HG03571 (cell line): ENCODE measurements around the gene OR11A1.

Source experiments
- ATAC-seq: cut with Tn5 transposase; IDR thresholded peaks from one replicate; pipeline ENCODE4 v1.9.1; 2021; ENCODE audit not compliant: unreplicated experiment

Gene OR11A1

GRCh38 chr6:29399525-29399924 is 57.3 kb downstream of the OR11A1 start:
- ATAC-seq = no peak

DNA sequence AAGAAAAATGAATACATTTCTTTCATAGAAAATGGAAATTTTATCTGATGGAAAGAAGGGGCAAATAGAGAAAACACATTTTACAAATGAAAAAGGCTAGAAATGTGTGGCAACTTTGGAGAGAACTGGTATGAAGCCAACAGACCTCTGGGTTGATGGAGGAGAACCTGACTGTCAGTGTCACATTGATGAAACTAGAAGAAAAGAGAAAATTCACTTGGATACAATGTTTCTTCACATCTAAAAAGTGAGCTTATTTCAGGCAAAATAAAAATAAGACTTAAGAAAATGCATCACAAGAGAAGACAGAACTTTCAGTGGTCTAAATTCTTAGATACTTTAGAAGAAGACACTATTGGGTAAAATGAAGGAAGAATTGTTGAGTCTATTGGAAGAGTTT is 61.5 kb downstream of the OR11A1 start, which contains the start of gene OR12D2:
Gene OR12D2, plus strand, starts transcription at position 301 of the 400 bp plus-strand sequence. CDS start 1,069 bp downstream, outside the sequence.
- ATAC-seq = no peak

GRCh38 chr6:29388533-29388932 is 68.3 kb downstream of the OR11A1 start:
- ATAC-seq = no peak

- no peak for ATAC-seq
Measured at GRCh38 chr6:29376003-29376402, 80.9 kb downstream of the OR11A1 start.
